ENCODE measurements around the gene ZNF664.
"Not testable (repeated sequence)": the region's sequence is repeated elsewhere in the genome, so short reads cannot be mapped to it uniquely, and the experiment has no call there.

Gene ZNF664

DNA sequence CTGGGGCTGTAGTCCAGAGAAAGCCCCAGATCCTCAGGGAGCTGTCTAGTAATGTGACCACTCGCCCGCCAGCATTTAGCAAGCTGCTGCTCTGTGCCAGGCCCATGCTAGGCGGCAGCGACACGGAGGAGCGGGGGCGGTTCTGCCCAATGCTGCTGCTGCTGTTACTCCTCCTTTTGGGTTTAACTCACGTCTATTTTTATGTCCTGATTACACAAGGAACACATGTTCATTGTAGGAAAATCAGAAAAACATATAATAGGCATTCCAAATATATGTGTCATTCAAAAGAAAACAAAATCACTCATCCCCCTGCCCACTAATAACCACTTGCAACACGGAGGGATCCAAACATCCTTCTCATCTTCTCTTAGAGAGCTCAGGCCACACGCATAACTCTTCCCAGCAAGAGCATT lies 30.8 kb upstream of the ZNF664 start:
- DNase-seq = no peak

DNA sequence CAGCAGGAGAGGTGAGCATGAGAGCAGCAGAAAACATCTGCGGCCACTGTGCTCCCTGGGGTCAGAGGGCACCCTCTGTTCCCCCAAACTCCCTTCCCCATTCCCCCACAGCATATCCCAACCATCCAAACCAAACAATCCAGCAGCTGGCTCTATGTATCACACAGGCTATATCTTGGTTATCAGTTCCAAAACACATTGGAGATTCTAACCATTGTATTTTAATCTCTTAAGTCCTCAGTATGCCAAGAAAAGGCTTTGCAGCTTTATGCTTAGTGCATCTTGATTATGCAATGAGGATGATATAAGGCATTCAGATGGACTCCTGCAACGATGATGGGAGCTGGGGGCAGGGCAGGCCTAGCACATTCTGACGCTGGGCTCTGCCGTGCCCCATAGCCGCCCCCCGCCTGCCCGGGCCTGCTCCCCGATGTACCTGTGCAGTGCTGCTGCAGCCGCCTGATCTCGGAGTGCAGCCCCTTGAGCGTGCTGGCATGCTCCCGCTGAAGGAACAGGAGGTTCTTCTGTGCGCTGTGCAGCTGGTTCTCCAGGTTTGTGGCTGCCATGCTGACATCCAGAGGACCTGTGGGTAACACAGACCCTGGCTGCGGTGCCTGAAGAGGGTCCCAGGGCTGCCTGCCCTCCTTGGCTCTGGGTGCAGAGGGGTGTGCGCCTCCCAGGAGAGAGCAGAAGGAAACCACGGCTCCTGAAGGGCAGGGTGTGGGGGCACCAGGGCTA lies 29.9 kb upstream of the ZNF664 start:
- DNase-seq = no peak

DNA sequence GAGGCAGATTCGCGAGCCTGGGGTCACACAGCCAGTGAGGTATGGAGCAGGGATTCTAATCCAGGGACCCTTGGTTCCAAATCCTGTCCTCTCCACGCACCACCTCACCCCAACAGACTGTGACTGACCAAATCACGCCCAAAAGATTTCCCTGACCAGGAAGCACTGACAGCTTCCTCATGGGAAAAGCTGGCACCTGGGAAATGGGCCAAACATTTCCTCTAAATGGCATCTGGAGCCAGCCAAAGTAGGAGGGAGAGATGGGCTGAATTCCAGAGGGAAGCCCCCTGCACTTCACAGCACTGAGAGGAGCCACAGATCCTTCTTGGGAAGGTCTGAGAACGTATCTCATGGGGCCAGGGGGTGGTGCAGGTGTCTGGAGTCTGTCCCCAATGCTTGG lies 29.2 kb upstream of the ZNF664 start:
- no peak for DNase-seq

DNA sequence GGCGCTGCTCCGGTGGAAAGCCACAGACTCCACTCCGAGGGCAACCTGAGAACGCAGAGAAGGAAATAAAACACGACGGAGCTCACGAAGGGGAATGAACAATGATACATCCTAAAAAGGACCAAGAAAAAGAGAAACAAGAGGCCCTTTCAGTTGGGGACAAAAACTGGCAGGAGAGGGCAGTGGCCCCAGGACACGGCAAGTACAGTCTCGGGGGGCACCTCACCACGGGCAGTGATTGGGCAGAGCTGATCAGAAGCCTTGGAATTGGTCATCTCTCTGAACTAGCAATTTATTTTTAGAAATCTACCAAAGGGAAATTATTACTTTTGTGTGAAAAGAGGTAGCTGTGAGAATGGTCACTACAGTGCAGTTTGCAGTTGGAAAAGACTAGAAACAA lies 28.3 kb upstream of the ZNF664 start:
- no peak for DNase-seq

DNA sequence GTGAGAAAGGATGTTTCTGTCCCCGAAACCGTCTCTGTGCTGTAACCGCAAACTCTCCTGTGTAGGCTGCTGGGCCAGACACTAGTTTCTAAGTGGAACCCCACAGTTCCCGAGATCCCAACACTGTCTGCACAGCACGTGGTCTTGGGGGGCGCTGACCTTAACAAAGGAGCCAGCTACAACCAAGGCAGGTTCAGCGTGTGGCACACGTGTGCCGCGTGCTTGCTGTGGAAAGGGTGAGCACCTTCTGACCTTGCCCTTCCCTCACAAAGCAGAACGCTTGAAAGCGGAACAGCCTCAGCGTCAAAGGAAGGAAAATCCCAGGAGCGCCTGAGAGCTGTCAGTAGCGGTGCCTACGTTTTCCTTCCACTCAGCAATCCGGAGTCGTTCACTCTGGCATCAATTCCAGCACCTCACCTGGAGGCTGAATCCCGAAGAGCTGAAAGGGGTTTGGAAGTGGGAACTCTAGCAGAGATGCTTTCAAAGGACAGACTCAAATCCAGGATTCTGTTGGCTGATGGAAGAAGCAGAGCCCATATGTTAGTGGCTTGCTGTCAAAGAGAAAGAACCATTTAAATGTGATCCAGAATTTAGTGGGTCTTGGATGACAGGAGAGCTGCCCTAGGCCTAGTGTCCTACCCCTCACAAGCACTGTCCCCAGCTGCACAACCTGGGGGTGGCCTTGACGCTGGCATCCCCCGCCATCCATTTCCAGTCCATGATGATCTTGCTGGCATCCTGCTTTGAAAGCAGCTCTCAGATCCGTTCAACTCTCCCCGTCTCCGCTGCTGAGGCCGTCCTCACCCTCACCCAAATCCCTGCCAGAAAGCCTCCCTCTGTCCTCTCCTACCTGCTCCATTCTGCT lies 27.5 kb upstream of the ZNF664 start:
- DNase-seq = no peak

DNA sequence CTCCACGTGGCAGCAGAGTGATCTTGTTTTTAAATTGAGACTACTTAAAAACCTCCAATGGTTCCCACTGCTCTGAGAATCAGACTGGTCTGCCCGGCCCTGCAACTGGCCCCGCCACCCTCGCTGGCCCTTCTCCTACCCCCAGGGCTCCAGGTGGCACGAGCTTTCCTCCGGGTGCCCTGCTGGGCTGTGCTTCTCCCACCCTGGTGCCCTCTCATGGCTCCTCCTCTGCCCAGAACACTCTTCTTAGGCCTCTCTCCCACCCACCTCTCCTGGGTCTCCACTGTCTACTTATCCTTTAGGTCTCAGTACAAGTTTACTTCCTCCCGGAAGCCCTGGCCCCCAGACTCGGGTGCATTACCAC lies 26.9 kb upstream of the ZNF664 start:
- DNase-seq = no peak

DNA sequence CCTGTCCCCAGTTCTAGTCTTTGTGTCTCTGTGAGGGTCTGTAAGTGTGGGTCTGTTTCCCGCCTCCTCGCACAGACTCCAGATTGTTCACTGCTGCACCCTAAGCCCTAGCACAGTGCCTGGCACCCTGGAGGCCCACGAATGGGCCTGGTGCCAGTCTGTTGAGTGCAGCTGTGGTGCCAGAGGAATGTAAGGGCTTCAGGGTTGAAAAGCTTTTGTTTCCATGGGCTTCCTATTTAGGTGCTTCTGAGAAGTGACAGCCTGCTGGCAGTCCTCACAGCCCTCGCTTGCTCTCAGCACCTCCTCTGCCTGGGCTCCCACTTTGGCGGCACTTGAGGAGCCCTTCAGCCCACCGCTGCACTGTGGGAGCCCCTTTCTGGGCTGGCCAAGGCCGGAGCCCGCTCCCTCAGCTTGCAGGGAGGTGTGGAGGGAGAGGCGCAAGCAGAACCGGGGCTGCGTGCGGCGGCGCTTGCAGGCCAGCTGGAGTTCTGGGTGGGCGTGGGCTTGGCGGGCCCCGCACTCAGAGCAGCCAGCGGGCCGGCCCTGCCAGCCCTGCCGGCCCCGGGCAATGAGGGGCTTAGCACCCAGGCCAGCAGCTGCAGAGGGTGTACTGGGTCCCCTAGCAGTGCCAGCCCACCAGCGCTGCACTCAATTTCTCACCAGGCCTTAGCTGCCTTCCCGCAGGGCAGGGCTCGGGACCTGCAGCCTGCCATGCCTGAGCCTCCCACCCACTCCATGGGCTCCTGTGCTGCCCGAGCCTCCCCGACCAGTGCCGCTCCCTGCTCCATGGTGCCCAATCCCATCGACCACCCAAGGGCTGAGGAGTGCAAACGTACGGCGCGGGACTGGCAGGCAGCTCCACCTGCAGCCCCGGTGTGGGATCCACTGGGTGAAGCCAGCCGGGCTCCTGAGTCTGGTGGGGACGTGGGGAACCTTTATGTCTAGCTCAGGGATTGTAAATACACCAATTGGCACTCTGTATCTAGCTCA lies 26.2 kb upstream of the ZNF664 start:
- not testable (repeated sequence) for DNase-seq

DNA sequence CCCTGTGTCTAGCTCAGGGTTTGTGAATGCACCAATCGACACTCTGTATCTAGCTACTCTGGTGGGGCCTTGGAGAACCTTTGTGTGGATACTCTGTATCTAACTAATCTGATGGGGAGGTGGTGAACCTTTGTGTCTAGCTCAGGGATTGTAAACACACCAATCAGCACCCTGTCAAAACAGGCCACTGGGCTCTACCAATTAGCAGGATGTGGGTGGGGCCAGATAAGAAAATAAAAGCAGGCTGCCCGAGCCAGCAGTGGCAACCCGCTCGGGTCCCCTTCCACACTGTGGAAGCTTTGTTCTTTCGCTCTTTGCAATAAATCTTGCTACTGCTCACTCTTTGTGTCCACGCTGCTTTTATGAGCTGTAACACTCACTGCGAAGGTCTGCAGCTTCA lies 25.5 kb upstream of the ZNF664 start:
- not testable (repeated sequence) for DNase-seq

DNA sequence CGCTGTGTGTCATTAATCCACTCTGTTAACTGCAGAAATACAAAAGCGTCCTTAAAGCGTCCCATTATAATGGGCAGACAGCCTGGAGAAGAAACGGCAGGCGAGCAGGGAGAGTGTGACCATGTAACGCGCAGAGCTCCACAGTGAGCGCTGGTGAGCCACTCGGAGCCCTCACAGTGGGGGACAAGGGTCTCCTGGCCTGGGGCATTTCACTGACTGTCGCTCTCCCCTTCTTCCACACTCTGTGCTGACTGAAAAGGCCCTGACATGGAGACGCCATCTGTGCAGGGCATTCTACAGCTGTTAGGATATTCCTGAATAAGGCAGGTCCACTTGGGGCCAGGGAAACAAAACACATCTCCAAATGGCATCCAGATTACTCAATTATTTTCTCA lies 24.6 kb upstream of the ZNF664 start:
- no peak for DNase-seq

DNA sequence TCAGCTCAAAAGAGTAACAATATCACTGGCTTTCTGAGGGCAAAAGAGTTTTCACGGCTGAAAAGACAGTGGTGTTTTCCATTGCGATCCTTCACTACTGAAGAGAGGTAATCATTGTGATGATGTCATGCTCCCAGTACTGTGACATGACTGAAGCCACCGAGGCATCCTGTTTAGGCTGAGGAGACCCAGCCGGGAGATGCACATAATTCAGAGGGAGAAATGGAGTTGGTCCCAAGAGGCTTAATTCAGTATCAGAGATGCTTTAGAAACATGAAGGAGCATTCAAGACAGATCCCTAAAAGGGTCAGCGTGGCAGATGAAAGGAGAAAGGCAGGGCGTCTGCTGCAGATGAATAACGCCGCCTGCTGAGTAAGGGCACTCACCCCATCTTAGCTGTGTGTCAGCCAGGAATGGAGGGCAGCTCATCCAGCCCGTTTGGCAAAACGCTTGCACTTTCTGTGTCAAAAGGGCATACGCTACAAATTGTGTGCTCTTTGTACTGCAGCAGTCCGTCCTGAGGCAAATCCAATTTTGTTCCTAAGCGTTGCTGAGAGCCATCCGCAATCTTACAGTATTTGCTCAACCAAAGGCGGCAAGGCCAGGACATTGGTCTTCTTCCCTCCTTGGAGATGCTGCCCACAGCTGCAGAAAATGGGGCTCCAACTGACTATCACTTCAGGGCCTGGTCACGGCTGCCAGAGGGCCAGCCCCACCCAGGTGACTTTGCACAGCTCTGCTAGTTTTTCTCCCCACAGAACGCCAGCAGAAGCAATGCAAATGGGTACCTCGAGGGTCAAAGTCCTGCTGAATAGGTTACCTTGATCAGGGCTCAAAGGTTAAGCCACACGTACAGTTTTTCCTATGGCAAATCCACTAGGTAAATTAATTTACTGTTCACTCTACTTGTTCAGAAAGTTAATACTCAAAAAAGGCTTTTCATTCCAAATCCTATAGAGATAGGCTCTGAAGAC lies 23.9 kb upstream of the ZNF664 start:
- no peak for DNase-seq

DNA sequence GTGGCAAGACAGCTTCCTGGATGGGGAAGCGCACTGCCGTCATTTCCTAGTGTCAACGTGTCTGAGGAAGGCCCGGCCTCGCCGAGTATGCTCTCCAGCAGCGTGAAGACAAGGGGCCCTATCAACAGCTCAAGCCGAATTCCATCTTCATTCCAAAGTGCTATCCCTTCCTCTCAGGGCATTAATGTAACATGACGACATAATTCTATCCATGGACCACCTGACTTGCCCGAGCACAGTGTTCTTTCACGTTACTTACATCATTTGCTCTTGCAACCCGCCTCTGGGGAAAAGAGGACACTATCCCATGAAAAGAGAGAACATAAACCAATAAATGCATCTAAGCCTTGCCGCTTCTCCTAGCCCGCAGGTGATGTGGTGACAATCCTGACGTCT lies 23.2 kb upstream of the ZNF664 start:
- no peak for DNase-seq

DNA sequence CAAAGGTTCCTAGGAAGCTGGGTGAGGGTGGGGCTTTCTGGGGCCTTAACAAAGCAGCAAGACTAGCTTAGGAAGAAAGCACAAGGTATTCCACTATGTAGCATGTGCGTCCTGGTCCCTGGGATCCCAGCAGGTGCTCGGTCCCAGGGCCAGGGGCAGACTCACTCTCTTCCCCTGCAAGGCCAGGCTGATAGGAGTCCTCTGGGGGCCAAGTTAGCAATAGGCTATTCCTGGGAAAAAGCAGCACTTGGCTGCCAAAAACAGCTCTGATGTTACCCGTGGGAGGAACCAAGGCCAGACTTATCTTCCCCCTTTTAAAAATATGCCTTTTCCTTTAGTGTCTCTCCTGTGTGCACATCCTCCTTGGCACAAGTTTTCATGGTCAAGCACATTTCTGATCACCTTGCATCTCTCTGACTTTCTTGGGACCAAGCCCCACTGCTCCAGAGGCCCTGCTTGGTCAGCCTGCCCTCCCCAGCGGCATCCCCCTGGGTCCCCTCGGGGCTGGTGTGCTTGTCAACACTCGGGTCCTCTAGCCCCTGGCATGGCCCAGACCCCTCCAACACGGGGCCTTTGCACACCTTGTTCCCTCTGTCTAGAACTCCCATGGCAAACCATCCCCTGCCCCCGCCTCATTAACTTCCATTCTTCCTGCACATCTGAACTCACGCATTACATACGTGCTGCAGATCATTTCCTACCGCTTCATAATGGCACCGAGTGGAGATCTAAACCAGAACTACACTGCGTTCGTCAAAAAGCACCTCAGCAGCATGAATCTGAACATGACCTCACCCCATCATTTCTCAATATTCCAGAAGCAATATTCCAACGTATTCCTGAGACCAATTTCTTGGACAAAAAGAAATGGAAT lies 22.3 kb upstream of the ZNF664 start:
- no peak for DNase-seq

DNA sequence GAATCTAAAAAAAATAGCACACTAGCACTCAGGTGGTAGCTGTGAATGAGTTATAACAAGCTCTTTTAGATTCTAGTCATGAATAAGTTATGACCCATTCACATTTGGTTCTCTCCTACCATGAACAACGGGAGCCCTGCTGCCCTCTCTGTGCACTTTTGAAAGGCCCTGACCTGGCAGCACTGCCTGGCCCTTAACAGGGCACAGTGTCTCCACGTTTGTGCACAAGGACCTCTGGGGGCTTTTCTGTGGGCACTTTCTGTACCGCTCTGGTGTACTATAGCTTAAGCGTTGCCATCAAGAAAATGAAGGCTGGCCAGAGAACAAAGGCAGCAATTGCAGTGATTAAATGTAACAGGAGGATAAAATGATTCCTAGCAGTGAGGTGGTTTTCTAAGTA lies 21.5 kb upstream of the ZNF664 start:
- DNase-seq = no peak

DNA sequence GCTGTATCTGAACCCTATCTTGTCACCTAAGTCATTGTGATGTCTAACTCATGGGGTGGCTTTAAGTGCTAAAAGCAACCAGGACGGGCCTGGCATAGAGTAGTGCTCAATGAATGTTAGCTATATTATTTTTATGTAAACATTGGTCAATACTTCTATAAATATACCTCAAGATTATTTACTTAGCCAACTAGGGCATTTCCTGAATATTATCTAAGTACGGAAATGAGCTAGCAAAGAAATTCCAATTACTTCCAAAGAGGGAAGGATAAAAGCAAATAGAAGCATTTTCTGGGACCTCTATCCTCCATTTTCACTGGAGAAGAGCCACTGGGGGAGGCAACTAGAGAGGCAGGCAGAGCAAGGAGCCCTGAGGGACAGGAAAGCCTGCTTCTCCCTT lies 21.0 kb upstream of the ZNF664 start:
- DNase-seq = no peak

DNA sequence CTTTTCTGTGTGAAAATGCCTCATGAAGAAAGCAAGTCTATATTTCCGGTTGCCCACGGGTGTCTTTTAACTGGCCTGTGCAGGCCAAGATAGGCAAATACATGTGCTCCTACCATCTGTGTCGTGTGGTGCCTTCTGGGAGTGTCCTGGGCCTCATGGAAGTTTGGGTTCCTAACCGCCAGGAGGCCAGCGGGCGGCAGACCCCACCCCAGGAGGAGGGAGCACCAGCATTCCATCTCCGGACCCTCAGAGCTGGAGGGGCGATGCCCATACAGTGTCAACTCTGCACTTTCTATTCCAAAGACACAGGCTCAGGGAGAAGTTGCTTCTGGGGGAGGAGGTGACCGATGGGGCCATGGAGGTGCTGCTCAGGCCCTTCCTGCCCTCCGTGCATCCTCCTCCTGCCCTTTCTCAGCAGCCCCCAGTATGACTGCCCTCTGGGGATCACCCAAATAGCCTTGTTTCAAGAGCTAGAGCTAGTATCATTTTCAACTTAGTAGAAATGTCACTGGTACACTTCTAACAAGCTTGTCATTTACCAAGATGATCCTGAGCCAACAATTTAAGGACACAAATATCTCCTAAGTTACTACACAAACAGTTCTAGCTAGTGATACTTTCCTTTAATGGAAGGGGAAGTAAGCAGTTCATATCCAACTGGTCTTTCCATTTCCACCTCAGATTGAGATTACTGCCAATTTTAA lies 18.2 kb upstream of the ZNF664 start:
- DNase-seq = no peak

DNA sequence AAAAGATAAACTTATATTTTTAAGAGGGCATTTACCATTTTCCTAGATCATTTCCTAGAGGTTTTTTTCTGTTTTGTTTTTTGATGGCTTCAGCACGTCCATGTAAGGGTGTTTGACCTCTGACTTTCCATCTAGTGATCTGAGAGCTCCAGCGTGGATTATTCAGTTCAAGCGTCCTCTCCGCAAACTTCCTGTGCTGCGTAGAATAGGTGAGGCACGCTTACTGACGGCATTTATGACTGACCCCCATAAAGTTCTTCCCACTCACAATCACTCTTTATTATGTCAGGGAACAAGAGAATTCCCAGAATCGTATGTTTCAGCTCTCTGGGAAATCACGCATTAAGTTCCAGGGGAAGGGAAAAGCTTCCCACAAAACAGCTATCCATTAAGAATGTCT lies 16.8 kb upstream of the ZNF664 start:
- DNase-seq = no peak

DNA sequence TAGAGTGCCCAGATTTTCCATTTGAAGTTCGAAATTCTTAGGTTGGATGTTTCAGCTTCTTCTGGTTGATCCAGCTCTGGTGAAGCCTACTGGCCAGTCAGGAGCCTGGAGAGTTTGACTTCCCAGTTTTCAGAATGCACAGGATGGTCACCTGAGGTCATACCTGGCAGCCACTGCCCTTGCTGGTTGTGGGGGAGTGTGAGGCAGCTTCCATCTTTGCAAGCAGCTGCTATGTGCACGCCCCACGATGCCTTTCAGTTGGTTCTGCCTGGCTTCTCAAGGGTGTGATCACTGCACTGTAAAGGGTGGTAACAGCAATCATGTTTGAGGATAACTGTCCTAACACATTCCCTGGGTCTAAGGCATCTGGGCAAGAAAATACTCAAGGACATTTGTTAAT lies 15.8 kb upstream of the ZNF664 start:
- no peak for DNase-seq

DNA sequence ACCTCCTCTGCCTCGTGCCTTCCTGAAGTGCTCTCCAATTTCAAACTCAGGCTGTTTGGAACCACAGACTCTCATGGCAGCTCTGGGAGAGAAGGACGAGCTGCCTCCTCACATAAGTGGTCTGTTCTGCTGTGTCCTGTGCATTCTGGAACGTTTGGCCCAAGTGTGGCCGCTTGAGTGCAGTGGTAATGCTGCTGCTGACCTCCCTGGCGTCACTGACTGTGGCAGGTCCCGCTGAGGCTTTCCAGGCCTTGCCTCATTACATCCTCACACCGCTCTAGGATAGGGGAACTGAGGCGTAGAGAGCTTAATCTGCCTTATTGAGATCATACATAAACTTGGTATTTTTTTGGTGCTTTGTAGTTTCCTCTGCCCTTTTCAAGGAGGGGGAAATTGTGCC lies 14.6 kb upstream of the ZNF664 start:
- no peak for DNase-seq

DNA sequence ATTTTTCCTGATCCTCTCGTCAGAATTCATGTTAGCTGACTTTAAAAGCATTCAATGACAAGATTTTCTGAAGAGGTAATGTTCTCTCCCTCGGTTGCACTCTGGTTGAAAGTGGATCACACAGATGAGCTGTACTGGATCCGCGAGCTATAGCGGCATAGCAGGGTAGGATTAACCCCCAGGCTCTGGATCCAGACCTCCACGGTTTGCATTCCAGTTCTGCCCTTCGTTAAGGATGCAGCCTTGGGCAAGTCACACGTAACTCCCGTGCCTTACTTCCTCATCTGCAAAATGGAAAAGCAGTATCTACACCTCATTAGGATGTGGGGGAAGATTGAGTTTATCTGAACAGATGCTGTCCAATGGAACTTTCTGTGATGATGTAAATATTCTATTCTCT lies 14.1 kb upstream of the ZNF664 start:
- no peak for DNase-seq

DNA sequence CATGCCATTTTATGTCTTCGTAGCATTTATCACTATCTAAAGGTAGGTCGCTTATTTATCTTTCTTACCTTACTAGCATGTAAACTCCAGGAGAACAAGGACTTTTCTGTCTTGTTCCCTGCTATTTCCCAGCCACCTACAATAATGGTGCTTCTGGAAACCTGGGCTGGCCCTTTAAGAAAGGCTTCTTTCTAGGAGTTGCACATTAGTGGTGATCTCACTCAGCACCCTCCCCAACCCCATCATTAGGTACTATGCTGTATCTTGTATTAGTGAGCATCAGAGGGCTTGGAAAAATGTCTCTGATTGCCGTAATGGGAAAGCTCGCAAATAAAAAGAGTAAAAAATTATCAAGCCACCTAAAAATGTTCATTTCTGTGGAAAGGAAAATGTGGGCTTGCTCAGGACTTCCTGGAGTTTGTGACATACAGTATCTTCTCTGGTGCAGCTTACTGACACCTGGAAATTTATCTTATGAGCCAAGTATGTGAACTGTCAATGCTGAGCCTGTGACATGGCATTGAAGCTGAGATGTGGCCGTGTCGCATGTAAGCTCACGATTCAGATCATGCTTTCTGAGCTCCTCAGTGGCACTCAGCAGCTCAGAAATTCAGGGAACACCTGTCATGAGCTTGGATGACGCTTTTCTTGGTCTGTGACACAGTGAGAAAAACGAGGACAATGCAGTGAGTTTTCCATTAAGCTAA lies 12.8 kb upstream of the ZNF664 start:
- DNase-seq = no peak
